ENCODE data around the gene ANGPTL4. TPM values are rescaled to one million over a fixed set of nuclear protein-coding genes. Genes with fewer than 3 reads are reported as not detected.
"Not testable (repeated sequence)": the region's sequence is repeated elsewhere in the genome, so short reads cannot be mapped to it uniquely, and the experiment has no call there.

Gene ANGPTL4
- total RNA-seq, 1 experiment from 2014 or later = not detected

DNA sequence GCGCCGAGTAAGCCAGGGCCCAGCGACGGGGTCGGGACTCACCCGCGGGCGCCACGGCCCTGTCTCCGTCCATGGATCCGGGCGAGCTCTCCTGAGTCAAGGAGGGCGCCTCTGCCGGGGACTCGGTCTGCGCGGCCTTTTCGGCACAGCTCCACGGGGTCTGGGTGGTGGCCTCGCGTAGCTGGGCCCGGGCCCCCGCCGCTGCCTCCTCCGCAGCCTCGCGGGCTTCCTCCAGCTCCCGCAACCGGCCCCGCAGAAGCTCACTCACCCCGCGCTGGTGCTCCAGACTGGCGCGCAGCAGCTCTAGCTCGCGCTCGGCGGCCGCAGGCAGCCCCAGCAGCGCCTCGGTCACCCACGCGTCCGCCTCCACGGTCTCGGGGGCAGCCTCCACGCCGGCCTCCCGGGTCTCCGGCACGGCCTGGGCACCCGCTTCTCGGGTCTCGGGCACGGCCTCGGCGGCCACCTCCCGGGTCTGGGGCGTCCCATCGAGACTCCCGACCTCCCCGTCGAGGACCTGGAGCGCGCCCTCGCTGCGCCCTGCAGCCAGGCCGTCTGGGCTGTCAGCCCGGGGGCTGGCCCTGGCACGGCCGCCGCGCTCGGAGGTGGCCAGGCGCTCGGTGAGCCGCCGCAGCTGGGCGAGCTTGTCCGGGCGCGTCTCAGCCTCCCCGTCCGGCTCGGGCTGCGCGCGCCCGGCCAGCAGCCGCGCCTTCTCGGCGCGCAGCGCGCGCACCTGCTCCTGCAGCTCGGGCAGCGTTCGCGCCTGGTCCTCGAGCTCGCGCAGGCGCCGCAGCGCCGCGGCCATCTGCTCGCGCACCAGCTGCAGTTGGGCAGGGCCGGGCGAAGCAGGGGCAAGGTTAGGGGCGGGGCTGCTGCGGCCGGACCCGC is 29.3 kb upstream of the ANGPTL4 start:
- no peak for DNase-seq (ENCODE audit: low read depth)

DNA sequence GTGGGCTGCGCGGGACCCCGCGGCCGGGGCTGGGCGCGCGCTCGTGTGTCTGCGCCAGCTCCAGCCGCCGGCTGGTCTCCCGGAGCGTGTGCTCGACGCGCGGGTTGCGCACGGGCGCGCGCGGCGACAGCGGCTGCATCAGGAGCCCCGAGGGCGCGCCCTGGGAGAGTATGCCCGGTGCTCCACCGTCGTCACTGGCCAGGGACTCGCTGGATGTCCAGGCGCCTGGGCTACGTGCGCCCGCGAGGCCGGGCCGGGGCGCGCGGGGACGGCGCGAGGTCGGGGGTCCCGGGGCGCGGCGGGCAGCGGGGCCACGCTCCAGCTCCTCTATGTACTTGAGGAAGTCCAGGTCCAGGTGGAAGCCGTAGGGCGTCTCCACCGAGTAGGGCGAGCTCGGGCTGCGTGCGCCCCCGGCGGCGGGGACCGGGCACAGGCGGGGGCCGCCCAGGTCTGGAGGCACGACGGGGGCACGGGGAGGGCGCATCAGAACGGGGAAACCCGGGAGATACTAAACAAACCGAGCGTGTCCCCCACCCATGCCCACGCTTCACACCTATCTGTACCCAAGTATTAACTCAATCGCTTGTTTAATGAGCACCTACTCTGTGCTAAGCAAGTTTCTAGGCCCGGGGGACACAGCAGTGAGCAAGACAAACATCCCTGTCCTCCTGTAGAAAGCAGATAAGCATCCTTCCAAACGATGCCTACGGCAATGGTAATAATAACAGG is 28.4 kb upstream of the ANGPTL4 start:
- DNase-seq (ENCODE audit: low read depth) = no peak

DNA sequence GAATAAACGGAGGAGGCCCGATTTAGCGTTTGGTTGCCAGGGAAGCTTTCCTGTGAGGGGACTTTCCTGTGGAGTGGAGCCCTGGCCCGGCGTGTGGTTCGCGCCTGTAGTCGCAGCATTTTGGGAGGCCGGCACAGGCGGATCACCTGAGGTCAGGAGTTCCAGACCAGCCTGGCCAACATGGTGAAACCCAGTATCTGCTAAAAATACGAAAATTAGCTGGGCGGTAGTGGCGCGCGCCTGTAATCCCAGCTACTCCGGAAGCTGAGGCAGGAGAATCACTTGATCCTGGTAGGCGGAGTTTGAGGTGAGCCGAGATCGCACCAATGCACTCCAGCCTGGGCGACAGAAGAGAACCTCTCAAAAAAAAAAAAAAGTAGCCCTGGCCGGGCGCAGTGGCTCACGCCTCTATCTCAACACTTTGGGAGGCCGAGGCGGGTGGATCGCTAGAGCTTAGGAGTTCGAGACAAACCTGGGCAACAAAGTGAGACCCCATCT is 27.8 kb upstream of the ANGPTL4 start:
- no peak for DNase-seq (ENCODE audit: low read depth)

DNA sequence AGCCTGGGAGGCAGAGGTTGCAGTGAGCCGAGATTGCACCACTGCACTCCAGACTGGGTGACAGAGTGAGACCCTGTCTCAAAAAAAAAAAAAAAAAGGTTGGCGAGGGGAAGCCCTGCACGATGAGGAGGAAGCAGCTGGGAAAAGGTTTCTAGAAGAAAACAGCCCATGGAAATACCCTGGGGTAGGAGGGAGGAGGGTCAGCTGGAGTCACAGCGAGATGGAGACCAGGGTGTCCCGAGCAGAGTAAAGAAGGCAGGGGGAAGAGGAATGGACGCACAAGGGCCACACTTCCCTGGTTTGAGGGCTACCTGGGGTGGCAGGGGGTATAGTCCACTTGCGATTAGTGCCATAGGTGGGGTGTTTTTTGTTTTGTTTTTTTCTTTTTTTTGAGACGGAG is 27.3 kb upstream of the ANGPTL4 start:
- DNase-seq (ENCODE audit: low read depth) = no peak

DNA sequence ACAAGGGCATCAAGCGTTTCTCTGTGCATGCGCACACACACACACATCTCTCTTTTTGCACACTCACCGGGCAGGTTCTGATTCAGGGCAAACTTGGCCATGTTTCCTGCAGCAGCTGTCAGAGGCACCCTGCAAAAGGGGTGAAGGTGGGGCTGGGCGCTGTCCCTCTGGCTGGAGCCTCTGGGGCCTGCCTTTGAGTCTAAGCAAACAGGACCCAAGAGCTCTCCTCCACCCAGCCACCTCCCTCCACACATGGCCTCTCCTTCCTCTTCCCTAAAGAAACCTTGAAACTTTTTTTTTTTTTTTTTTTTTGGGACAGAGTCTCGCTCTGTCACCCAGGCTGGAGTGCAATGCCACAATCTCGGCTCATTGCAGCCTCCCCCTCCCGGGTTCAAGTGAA is 26.2 kb upstream of the ANGPTL4 start:
- no peak for DNase-seq (ENCODE audit: low read depth)

DNA sequence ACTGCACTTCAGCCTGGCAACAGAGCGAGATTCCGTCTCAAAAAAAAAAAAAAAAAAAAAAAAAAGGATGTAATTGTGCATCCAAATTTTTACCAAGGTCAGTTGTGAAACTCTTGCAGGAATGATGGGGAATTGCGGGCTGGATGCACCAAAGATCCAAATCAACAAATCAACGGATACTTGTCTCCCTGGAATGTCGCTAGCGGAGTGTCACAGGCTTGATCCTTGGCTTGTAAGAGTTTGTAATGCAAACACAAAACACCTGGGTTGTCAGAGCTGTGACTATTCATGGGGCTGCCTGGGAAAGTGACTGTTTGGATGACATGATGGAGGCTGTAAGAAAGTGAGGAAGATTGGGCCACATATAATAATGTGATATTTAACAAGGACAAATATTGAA is 25.1 kb upstream of the ANGPTL4 start:
- DNase-seq (ENCODE audit: low read depth) = no peak

DNA sequence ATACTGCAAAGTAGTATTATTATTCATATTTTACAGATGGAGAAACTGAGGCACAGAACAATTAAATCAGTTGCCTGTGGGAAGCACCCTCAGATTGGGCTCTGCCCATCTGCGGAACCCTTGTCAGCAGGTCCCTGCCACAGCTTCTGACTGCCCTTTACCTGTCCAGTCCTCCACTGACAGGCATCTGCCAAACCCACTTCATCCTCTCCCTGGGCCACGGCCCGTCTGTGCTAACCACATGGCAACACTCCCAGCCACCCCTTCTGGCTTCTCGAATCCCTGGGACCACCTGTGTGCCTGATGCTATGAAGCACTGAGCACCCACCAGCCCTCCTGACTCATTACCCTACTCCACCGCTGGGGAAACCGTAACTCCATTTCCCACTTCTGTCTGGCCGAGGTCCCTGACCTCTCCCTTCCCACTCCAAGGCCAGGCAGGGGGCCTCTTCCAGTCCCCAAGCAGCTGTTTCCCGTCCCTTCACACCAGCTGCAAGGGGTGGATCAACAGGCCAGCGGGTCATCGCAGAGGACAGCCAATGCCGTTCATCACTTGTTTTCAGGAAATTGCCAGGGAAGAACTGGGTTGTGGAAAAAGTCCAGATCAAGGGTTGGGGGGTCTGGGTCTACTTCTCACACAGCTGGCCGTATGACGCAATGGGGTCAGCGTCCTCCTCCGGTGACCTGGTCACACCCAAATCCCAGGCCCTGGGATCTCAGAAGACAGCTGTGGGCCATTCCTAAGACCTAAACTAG is 23.4 kb upstream of the ANGPTL4 start:
- DNase-seq (ENCODE audit: low read depth) = no peak

DNA sequence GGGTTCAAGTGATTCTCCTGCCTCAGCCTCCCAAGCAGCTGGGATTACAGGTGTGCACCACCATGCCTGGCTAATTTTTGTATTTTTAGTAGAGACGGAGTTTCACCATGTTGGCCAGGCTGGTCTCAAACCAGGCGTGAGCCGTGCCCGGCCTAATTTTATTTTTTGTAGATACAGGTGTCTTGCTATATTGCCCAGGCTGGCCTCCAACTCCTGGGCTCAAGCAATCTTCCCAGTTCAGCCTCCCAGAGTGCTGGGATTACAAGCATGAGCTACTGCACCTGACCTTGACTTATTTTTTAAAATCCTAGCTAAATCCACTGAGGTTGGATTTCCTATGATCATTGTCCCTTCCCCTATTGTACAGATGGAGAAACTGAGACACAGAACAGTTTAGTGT is 22.5 kb upstream of the ANGPTL4 start:
- not testable (repeated sequence) for DNase-seq (ENCODE audit: low read depth)

DNA sequence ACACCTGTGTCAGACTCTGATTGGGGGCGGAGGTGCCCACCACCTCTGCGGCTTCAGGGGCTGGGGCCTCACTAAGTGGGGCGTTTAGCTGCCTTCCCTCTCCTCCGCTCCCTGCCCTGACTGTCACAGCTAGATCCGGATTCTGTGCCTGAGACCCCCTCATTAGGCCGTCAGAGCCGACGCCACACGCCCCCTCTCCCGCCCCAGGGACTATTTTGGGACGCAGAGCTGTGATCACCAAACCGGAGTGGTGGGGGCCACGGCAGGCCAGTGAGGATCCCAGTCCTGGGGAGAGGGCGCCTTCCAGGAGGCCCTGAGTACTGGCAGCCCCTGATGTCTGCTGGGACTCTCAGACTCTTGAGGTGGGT is 21.7 kb upstream of the ANGPTL4 start:
- DNase-seq (ENCODE audit: low read depth) = no peak

DNA sequence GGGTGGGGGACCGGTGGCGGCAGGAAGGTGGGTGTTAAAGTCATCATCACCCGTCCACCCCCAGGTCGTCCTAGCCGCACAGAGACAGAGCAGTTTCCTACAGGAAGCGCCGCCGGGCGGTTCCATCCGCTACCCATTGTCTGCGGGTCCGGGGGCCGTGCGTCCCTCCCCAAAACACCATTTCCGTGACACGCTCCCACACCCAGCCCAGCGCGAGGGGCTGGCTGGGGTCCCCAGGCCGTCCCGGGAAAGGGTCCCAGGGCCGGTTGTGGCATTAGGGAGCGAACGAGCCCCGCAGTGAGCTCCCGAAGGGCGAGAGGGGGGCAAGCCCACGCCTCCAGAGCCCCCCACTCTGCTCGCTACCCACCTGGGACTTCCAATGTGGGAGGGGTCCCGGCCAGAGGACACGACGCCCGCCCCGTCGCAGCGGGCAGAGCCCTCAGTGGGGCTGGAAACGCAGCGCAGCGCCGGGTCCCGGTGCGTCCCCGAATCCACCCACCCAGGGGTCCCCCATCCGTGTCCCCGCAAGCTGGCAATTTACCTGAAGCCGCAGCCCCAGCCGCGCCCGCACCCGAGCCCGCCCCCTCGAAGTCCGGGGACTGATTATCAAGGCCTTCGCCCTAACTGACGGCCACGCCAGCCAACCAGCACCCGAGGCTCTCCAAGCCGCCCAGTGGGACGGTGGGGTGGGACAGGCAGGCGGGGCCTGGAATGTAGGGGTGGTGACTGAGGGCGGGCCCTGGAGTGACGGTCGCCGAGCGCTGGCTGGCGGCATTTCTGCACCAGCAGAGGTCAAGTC is 21.1 kb upstream of the ANGPTL4 start, which contains the start of gene KANK3:
KANK3 (minus strand) TSS at position 579 of the 799 bp plus-strand sequence. CDS start 5,434 bp downstream, outside the sequence.
- peak; percentile 70 for DNase-seq (ENCODE audit: low read depth)

DNA sequence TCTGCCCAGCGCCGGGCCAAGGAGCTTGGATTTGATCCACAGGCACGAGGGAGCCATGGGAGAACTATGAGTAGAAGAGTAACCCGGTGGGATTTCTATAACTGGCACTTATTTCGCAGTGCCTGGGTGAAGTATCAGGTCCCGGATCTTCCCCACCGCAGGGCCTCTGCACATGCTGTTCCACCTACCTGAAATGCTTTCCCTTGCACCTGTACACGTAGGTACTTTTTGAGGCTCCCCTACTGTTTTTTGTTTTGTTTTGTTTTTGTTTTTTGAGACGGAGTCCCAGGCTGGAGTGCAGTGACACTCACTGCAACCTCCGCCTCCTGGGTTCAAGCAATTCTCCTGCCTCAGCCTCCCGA is 20.5 kb upstream of the ANGPTL4 start:
- DNase-seq (ENCODE audit: low read depth) = no peak

DNA sequence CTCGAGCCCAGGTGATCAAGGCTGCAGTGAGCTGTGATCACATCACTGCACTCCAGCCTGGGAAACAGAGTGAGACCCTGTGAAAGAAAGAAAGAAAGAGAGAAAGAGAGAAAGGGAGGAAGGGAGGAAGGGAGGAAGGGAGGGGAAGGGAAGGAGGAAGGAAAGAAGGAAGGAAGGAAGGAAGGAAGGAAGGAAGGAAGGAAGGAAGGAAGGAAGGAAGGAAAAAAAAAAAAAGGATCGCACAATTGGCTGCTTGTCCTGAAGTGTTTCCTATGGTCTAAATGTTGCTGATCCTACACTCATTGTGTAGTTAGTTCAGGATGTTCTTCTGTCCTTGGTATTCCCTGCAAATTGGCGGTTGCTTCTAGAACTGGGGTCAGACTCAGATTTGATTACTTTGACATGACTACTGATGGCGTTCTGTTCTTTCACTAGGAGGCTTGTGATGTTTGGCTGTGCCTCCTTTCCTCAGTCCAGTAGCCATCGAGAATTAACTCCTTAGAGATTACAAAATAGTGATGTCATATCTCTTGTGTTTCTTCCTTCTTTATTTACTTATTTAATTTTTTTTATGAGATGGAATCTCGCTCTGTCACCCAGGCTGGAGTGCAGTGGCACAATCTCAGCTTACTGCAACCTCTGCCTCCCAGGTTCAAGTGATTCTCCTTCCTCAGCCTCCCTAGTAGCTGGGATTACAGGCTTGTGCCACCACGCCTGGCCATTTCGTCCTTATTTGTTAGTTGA is 14.2 kb upstream of the ANGPTL4 start:
- not testable (repeated sequence) for DNase-seq (ENCODE audit: low read depth)

DNA sequence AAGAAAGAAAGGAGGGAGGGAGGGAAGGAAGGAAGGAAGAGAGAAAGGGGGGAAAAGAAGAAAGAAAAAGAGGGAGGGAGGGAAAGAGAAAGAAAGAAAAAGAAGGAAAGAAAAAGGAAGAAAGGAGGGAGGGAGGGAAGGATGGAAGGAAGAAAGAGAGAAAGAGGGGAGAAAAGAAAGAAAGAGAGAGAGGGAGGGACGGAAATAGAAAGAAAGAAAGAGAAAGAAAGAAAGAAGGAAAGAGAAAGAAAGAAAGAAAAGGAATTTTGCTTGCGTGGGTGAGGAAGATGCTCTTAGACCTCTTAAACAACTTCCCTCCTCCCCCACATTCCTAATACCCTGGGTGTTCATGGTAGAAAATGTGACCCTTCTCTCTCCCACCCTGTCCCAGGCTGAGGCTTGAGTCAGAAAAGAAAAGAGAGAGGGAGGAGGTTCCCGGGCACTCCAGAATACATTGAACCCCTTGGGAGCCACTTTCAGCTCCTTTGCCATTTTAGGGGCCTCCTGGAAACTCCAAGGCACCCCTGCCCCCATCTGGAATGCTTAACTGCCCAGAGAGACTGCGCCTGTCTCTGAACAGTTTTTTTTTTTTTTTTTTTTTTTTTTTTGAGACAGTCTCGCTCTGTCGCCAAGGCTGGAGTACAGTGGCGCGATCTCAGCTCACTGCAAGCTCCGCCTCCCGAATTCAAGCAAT is 11.7 kb upstream of the ANGPTL4 start:
- no peak for DNase-seq (ENCODE audit: low read depth)

DNA sequence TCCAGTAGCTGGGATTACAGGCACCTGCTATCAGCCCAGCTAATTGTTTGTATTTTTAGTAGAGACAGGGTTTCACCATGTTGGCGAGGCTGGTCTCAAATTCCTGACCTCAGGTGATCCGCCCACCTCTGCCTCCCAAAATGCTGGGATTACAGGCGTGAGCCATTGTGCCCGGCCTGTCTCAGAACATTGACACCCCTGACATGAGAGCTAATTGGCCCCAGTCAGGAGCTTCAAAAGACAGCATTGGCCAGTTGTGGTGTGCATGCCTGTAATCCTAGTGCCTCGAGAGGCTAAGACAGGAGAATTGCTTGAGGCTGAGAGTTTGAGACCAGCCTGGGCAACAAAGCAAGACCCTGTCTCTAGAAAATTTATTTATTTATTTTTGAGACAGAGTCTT is 11.1 kb upstream of the ANGPTL4 start:
- DNase-seq (ENCODE audit: low read depth) = not testable (repeated sequence)

DNA sequence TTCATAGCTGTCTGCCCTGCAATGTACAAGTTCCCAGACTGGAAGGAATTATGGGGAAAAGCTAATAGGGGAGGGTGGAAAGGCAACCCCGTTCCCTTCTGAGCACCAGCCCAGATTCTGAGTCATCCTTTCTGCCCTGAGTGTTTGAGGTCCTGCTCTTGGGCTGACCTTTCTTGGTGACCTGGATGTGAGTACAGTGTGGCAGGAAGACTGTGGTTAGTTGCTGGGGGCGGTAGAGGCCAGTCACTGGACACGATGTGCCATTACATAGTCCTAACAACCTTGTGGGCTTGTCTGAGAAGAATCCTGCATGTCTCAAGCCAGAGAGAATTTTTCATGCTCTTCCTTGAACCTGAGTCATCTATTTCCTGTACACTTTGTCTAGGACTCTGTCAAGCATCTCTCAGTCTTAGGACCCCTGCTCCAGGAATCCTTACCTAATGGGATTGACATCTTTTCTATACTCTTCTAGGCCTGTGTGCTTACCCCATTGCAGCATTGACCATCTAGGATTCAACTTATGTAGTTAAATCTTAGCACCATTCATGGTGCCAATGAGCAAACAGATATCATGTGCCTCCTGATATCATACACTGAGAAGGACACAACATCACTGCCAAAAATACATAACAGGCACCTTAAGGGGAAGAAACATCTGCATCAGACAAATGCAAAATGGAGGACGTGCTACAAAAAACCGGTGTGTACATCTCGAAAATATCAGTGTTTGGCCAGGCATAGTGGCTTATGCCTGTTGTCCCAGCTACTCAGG is 8.1 kb upstream of the ANGPTL4 start:
- peak; percentile 99 for DNase-seq (ENCODE audit: low read depth)

DNA sequence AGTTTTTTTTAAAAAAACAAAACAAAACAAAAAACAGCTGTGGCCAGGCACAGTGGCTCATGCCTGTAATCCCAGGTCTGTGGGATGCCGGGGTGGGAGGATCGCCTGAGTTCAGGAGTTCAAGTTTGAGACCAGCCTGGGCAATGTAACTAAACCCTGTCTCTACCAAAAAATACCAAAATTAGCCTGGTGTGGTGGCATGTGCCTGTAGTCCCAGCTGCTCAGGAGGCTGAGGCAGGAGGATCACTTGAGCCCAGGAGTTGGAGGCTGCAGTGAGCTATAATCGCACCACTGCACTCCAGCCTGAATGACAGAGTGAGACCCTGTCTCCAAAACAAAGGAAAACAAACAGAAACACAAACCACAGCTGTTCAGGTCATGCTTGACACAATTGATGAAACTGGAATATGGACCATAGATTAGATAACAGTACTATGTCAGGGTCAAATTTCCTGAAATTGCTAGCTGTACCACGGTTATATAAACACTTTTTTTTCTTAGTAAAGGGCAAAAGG is 6.9 kb upstream of the ANGPTL4 start:
- DNase-seq (ENCODE audit: low read depth) = no peak

DNA sequence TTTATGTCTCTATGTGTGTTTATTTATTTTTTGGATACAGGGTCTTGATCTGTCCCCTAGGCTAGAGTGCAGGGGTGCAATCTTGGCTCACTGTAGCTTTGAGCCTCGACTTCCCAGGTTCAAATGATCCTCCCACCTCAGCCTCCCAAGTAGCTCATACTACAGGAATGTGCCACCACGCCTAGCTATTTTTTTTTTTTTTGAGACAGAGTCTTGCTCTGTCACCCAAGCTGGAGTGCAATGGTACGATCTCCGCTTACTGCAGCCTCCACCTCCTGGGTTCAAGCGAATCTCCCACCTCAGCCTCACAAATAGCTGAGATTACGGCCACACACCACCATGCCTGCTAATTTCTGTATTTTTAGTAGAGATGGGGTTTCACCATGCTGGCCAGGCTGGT is 5.0 kb upstream of the ANGPTL4 start:
- DNase-seq (ENCODE audit: low read depth) = no peak

DNA sequence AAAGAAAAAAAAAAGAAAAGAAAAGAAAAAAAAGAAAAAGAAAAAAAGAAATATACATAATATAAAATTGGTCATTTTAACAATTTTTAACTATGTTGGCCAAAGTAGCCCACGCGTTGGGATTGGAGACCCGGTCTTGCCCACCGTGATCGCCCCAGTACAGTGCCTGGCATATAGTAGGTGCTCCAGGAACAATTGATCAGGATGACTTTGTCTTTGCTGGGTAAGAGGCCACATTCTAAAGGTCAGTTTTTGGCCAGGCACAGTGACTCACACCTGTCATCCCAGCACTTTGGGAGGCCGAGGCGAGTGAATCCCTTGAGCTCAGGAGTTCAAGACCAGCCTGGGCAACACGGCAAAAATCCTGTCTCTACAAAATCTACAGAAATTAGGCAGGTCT is 3.8 kb upstream of the ANGPTL4 start:
- DNase-seq (ENCODE audit: low read depth) = no peak

All from HT1080 (cell line).